HepG2 (cell line): ENCODE results near the gene CDK11B.

ENCODE experiments used
- ARID5B ChIP-seq: IDR thresholded peaks from 2 replicates; pipeline ENCODE4 v1.4.0; 2020; ENCODE audit warnings: mild to moderate bottlenecking, missing genetic modification reagents
- ARNT ChIP-seq: fragments of 450-650 bp; IDR thresholded peaks from 2 replicates; pipeline ENCODE4 v1.6.1; 2017
- ATF1 ChIP-seq: IDR thresholded peaks from 2 replicates; pipeline ENCODE4 v1.6.1; 2016; ENCODE audit warnings: mild to moderate bottlenecking, control low read depth
- ATF2 ChIP-seq: sonication (generic); formaldehyde crosslinking; IDR thresholded peaks from 2 replicates; pipeline ENCODE4 v1.4.0; 2020; ENCODE audit warnings: missing genetic modification reagents
- CTCF ChIP-seq: sonication (generic); formaldehyde crosslinking; IDR thresholded peaks from 2 replicates; pipeline ENCODE4 v1.5.0; 2020; ENCODE audit warnings: mild to moderate bottlenecking, missing genetic modification reagents, moderate library complexity
- EHMT2 ChIP-seq: fragments of 200-600 bp; sonication (generic); IDR thresholded peaks from 2 replicates; pipeline ENCODE4 v1.7.0; 2017; ENCODE audit warnings: antibody characterized with exemption, low read depth, low read length, borderline replicate concordance
- ETV6 ChIP-seq: sonication (generic); formaldehyde crosslinking; conservative IDR thresholded peaks from 2 replicates; pipeline ENCODE4 v1.4.0; 2020; ENCODE audit warnings: missing genetic modification reagents
- HDAC1 ChIP-seq: sonication (generic); formaldehyde crosslinking; IDR thresholded peaks from 2 replicates; pipeline ENCODE4 v1.5.1; 2020; ENCODE audit warnings: mild to moderate bottlenecking, missing genetic modification reagents
- MYC ChIP-seq: sonication (generic); formaldehyde crosslinking; IDR thresholded peaks from 2 replicates; pipeline ENCODE4 v1.9.0; 2021; ENCODE audit warnings: missing genetic modification reagents, borderline replicate concordance
- PHF8 ChIP-seq: sonication (generic); formaldehyde crosslinking; IDR thresholded peaks from 2 replicates; pipeline ENCODE4 v1.5.0; 2020; ENCODE audit warnings: missing genetic modification reagents
- SALL2 ChIP-seq: sonication (generic); formaldehyde crosslinking; IDR thresholded peaks from 2 replicates; pipeline ENCODE4 v1.8.1; 2023; ENCODE audit warnings: mild to moderate bottlenecking, missing genetic modification reagents, inconsistent platforms
- SRF ChIP-seq: IDR thresholded peaks from 2 replicates; pipeline ENCODE4 v1.6.1; 2011; ENCODE audit warnings: mild to moderate bottlenecking, low read depth, low read length, moderate library complexity
- ZFP62 ChIP-seq: sonication (generic); formaldehyde crosslinking; IDR thresholded peaks from 2 replicates; pipeline ENCODE4 v1.4.0; 2020; ENCODE audit warnings: missing genetic modification reagents

GRCh38 chr1:1605724-1606123, 53.1 kb downstream of the CDK11B start:
- TF ChIP-seq PHF8 (CRISPR knock-in tag) (no peak), ETV6 (CRISPR knock-in tag) (no peak), SALL2 (CRISPR knock-in tag) (no peak), ARID5B (no peak), MYC (CRISPR knock-in tag) (no peak), ARNT (no peak), HDAC1 (no peak), ATF2 (CRISPR knock-in tag) (no peak), ATF1 (no peak), SRF (no peak), ZFP62 (CRISPR knock-in tag) (no peak), CTCF (CRISPR knock-in tag) (no peak), EHMT2 (no peak)
